ENCODE measurements around the gene SCAF4.

DNA sequence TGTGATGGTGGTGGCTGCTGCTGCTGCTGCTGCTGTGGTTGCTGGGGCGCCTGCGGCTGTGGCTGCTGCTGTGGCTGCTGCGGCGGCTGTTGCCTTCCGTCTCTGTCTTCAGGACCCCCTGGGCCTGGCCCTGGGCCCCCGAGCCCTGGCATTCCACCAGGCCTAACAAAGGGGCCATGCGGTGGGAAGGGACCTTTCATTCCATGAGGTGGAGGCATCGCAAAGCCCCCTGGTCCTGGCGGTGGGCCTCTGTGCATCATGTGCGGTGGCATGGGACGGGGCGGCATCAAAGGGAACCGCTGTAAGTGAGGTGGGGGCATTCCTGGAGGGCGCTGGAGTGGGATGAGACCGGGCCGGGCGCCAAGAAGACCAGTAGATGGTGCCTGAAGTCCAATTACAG, 60.0 kb downstream of the SCAF4 start:
- TF ChIP-seq POLR2A (IDR thresholded peaks at IDR 0.05; ENCODE audit: low read length): no peak
- TF ChIP-seq, protein P1, sequence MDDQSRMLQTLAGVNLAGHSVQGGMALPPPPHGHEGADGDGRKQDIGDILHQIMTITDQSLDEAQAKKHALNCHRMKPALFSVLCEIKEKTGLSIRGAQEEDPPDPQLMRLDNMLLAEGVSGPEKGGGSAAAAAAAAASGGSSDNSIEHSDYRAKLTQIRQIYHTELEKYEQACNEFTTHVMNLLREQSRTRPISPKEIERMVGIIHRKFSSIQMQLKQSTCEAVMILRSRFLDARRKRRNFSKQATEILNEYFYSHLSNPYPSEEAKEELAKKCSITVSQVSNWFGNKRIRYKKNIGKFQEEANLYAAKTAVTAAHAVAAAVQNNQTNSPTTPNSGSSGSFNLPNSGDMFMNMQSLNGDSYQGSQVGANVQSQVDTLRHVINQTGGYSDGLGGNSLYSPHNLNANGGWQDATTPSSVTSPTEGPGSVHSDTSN (IDR thresholded peaks at IDR 0.05): no peak
- TF ChIP-seq, protein P2, sequence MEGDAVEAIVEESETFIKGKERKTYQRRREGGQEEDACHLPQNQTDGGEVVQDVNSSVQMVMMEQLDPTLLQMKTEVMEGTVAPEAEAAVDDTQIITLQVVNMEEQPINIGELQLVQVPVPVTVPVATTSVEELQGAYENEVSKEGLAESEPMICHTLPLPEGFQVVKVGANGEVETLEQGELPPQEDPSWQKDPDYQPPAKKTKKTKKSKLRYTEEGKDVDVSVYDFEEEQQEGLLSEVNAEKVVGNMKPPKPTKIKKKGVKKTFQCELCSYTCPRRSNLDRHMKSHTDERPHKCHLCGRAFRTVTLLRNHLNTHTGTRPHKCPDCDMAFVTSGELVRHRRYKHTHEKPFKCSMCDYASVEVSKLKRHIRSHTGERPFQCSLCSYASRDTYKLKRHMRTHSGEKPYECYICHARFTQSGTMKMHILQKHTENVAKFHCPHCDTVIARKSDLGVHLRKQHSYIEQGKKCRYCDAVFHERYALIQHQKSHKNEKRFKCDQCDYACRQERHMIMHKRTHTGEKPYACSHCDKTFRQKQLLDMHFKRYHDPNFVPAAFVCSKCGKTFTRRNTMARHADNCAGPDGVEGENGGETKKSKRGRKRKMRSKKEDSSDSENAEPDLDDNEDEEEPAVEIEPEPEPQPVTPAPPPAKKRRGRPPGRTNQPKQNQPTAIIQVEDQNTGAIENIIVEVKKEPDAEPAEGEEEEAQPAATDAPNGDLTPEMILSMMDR (IDR thresholded peaks at IDR 0.05): no peak
- TF ChIP-seq SREBF2 (IDR thresholded peaks at IDR 0.05): no peak

Measured in A549 (cell line).